PFSK-1 (cell line): ENCODE results near the gene SLIT3.

Experiments used
- FOXP2 ChIP-seq: optimal IDR thresholded peaks from 2 replicates; pipeline ENCODE3; 2011; ENCODE audit warnings: borderline replicate concordance, control low read depth, inconsistent platforms; ENCODE audit not compliant: insufficient read depth; ENCODE audit errors: extremely low read length, extremely low read depth
- POLR2AphosphoS5 ChIP-seq: IDR thresholded peaks from 2 replicates; pipeline ENCODE4 v1.6.1; 2012; ENCODE audit warnings: low read depth, mild to moderate bottlenecking, control low read depth, low read length, moderate library complexity
- REST ChIP-seq, 2 experiments: IDR thresholded peaks; 2 replicates each; pipeline versions ENCODE4 v1.6.1 to v1.8.0; 2011 to 2012; ENCODE audit warnings: low read depth in 2 of 2, low read length in 2 of 2, control low read depth in 1 of 2, inconsistent platforms in 1 of 2, mild to moderate bottlenecking in 1 of 2, moderate library complexity in 1 of 2; ENCODE audit not compliant: insufficient read depth in 1 of 2
- SIN3A ChIP-seq: IDR thresholded peaks from 2 replicates; pipeline ENCODE4 v1.6.1; 2012; ENCODE audit warnings: mild to moderate bottlenecking, low read length, moderate library complexity, borderline replicate concordance; ENCODE audit not compliant: insufficient read depth
- TAF1 ChIP-seq: IDR thresholded peaks from 2 replicates; pipeline ENCODE4 v1.6.1; 2012; ENCODE audit warnings: low read length, control low read depth, borderline replicate concordance; ENCODE audit not compliant: insufficient read depth

SLIT3 gene

GRCh38 chr5:169146158-169146557 lies 154.8 kb downstream of the SLIT3 start:
- TF ChIP-seq FOXP2: no peak
- TF ChIP-seq TAF1: no peak
- no peak for TF ChIP-seq REST (IDR thresholded peaks at IDR 0.05; ENCODE audit: insufficient read depth in 1 of 2, low read depth in 2 of 2, low read length in 2 of 2)
- no peak for TF ChIP-seq SIN3A
- TF ChIP-seq POLR2AphosphoS5: no peak

DNA sequence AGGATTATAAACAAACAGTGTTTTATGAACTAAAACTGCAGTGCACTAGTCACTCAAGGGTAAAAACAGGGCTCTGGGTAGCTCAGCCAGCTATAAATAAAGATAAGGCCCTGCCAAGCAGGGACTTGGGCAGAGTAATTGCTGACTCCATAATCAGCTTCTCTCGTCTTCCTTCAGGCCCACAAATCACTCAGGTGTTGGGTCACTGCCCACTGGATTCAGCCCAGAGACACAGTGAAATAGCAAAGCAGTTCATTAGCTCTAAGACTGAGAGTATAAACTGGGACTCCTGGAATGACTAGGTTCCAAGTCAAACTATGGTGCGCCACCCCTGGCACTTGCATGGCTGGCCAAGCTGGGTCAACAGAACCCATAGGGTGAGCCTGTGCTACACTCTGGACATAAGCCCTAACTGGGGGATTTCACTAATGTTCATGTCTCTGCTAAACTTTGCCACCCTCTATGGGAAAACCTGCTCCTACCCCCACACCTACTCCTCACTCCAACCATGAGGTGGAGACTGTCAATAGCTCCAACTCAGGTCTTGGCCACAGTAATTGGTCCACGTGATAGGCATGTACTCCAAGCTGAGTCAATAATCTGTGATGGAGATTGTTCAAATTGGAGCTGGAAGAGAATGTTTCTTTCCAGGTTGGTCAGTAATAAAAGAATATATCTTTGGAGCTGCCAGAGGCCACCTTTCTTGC lies 158.5 kb downstream of the SLIT3 start:
- TF ChIP-seq FOXP2: no peak
- no peak for TF ChIP-seq SIN3A
- TF ChIP-seq TAF1: no peak
- no peak for TF ChIP-seq POLR2AphosphoS5
- no peak for TF ChIP-seq REST (IDR thresholded peaks at IDR 0.05; ENCODE audit: insufficient read depth in 1 of 2, low read depth in 2 of 2, low read length in 2 of 2)

- TF ChIP-seq REST (IDR thresholded peaks at IDR 0.05; ENCODE audit: insufficient read depth in 1 of 2, low read depth in 2 of 2, low read length in 2 of 2): no peak
- TF ChIP-seq SIN3A: no peak
- TF ChIP-seq POLR2AphosphoS5: no peak
- TF ChIP-seq FOXP2: no peak
- TF ChIP-seq TAF1: no peak
Observed at GRCh38 chr5:169139480-169140050, 161.4 kb downstream of the SLIT3 start.

DNA sequence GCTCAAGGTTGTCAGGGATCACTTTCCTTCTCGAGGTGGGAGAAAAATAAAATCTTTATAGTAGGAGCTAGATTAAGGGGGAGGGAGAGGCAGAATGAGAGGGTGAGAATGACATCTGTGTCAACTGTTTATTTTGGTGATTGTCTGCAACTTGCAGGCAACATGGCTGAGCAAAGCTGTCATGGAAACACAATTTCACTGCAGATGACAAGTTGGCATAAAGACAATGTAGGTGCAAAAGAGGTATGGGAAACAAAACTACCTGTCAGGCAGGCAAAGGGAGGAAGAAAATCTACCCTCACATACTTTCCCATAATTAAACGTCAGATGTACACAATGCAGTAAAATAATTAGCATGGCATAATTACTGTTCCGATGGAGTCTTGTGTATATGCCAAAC lies 167.4 kb downstream of the SLIT3 start:
- no peak for TF ChIP-seq SIN3A
- no peak for TF ChIP-seq TAF1
- no peak for TF ChIP-seq POLR2AphosphoS5
- TF ChIP-seq FOXP2: no peak
- no peak for TF ChIP-seq REST (IDR thresholded peaks at IDR 0.05; ENCODE audit: insufficient read depth in 1 of 2, low read depth in 2 of 2, low read length in 2 of 2)
